Vagina (tissue), 2 donors: ENCODE data around the gene CACNA1D.

ENCODE experiments used
- CTCF ChIP-seq, 3 experiments: fragments of 450-650 bp in 2 of 3; fragments of 200-600 bp in 1 of 3; sonication (generic) in 1 of 3; IDR thresholded peaks; one replicate each; pipeline ENCODE4 v1.5.1; 2017 to 2019; ENCODE audit warnings: antibody characterized with exemption in 3 of 3, mild to moderate bottlenecking in 2 of 3, moderate library complexity in 2 of 3
- POLR2A ChIP-seq, 2 donors: fragments of 450-650 bp; IDR thresholded peaks; one replicate each; pipeline ENCODE4 v1.6.1; 2017; ENCODE audit warnings: antibody characterized with exemption in 2 of 2, mild to moderate bottlenecking in 2 of 2, moderate library complexity in 2 of 2
- POLR2AphosphoS5 ChIP-seq, 2 donors: sonication (generic); formaldehyde crosslinking; IDR thresholded peaks; one replicate each; pipeline ENCODE4 v1.9.0; 2017; ENCODE audit warnings: antibody characterized with exemption in 2 of 2, mild to moderate bottlenecking in 2 of 2, low read depth in 1 of 2; ENCODE audit not compliant: insufficient read depth in 1 of 2

GRCh38 chr3:53464424-53464823 lies 30.0 kb upstream of the CACNA1D start:
- TF ChIP-seq CTCF (IDR thresholded peaks at IDR 0.05), result no peak
- no peak for TF ChIP-seq POLR2AphosphoS5 (IDR thresholded peaks at IDR 0.05; ENCODE audit: insufficient read depth in 1 of 2, low read depth in 1 of 2)
- TF ChIP-seq POLR2A (IDR thresholded peaks at IDR 0.05), result no peak
